ENCODE results near the gene DNASE1L2. TPM values are rescaled to one million over a fixed set of nuclear protein-coding genes. Genes with fewer than 3 reads are reported as not detected.
A peak's percentile ranks its signal among the peaks of the same experiment; 100 is the strongest.

Gene DNASE1L2
- total and polyA plus RNA-seq, 10 of the 15 experiments (the other 5 are each of a cell fraction or from before 2014, with no cell fraction given) = 0.06 to 1.5 (median 0.29) TPM

GRCh38 chr16:2270070-2270462 is 33.8 kb downstream of the DNASE1L2 start:
- DNase-seq (ENCODE audit: low read depth, low spot score) (no peak), ATAC-seq (no peak), FAIRE-seq (no peak)
- Histone ChIP-seq H3K9me3 (replicated peaks; ENCODE audit: control insufficient read depth, insufficient read depth, low read length) (no peaks in the 10 kb centered on the region), H3K36me3 (ENCODE audit: control insufficient read depth in 2 of 2, insufficient read depth in 2 of 2, low read length in 1 of 2) (peaks cover 0 to 3% of the 10 kb centered on the region in 2 experiments; a peak in 1 of 4 replicates), H3K4me3 (no peak overlapping the region), H3K27me3 (replicated peaks in 1 of 2; ENCODE audit: control insufficient read depth in 2 of 2, insufficient read depth in 2 of 2, low read length in 1 of 2) (no peaks in the 10 kb centered on the region), H3K9ac (ENCODE audit: control insufficient read depth, insufficient read depth, low read length) (no peak overlapping the region), H3K4me1 (ENCODE audit: control insufficient read depth, insufficient read depth, low read length) (peaks cover 11% of the 10 kb centered on the region), H4K20me1 (ENCODE audit: control insufficient read depth, insufficient read depth) (peaks cover 7% of the 10 kb centered on the region), H2AFZ (ENCODE audit: control insufficient read depth, low read depth, low read length) (no peak overlapping the region), H3K4me2 (ENCODE audit: control insufficient read depth, insufficient read depth) (peak overlapping the region; percentile 79; the same call in 1 of the 2 replicates), H3K79me2 (ENCODE audit: control insufficient read depth, insufficient read depth, low read length) (peaks cover 34% of the 10 kb centered on the region), H3K27ac (ENCODE audit: control insufficient read depth, insufficient read depth) (no peak overlapping the region)
- TF ChIP-seq ZNF207 (IDR thresholded peaks at IDR 0.05; ENCODE audit: borderline replicate concordance) (no peak), RELA (IDR thresholded peaks at IDR 0.05; ENCODE audit: borderline replicate concordance, partially characterized antibody) (no peak), CBX5 (IDR thresholded peaks at IDR 0.05; ENCODE audit: low read depth) (no peak), ZNF622 (IDR thresholded peaks at IDR 0.05) (no peak), HDAC6 (IDR thresholded peaks at IDR 0.05; ENCODE audit: unreplicated experiment) (no peak), ATF7 (IDR thresholded peaks at IDR 0.05; ENCODE audit: low read depth) (no peak), MYB (IDR thresholded peaks at IDR 0.05; ENCODE audit: borderline replicate concordance, low read depth, low read length) (no peak), ASH2L (IDR thresholded peaks at IDR 0.05; ENCODE audit: borderline replicate concordance, low read depth) (no peak), ZNF217 (IDR thresholded peaks at IDR 0.05) (no peak), NFIC (IDR thresholded peaks at IDR 0.05; ENCODE audit: low read depth, low read length) (no peak), CEBPB (IDR thresholded peaks at IDR 0.05; ENCODE audit: borderline replicate concordance in 1 of 2, low read depth in 2 of 2, low read length in 2 of 2) (no peak)
- in situ Hi-C loops (cut with MboI) (no loop called here), intact Hi-C loops (cut with micrococcal nuclease; ENCODE audit: unreplicated experiment) (no loop called here)
- RAD21 ChIA-PET (ENCODE audit: unreplicated experiment) = no interaction called here
- CTCF ChIA-PET = interaction anchor here (1.0 to 2.2 kb wide), 4 partner anchors 8 to 130 kb away, joined by 3 to 8 read pairs (median 3); partner anchors contain the start of gene ECI1
- SMC1A ChIA-PET (ENCODE audit: uncharacterized antibody, unreplicated experiment) = no interaction called here
- POLR2A ChIA-PET = interaction anchor here (0.6 to 1.2 kb wide), 4 partner anchors 10 to 231 kb away, joined by 3 to 4 read pairs (median 4); no protein-coding TSS in a partner anchor
- no TSS peak for BruUV-seq (replicated peaks)
- 91% methylated on average over 9 of the region's 9 CpGs for WGBS (ENCODE audit: insufficient coverage, insufficient replicate concordance, low lambda C conversion rate, missing lambda C conversion rate)

Data from GM12878 (cell line).